ENCODE measurements around the gene KIZ. TPM values are rescaled to one million over a fixed set of nuclear protein-coding genes. Genes with fewer than 3 reads are reported as not detected.

Gene KIZ
- total RNA-seq, 1 donor = 40.5 TPM

GRCh38 chr20:21229163-21229562 lies 103.3 kb downstream of the KIZ start:
- H3K27ac ChIP-seq (ENCODE audit: low read depth, low read length) = no peak overlapping the region
- no peaks in the 10 kb centered on the region for H4K20me1 ChIP-seq (ENCODE audit: insufficient read depth, low read length)
- no peak overlapping the region for H3K4me2 ChIP-seq (ENCODE audit: insufficient read depth, low read length)
- no peaks in the 10 kb centered on the region for H3K79me2 ChIP-seq (ENCODE audit: insufficient read depth, low read length)
- H2AFZ ChIP-seq (ENCODE audit: low read length) = no peak overlapping the region
- H3K4me1 ChIP-seq (ENCODE audit: insufficient read depth, low read length) = peaks cover 6% of the 10 kb centered on the region
- H3K4me3 ChIP-seq (ENCODE audit: insufficient read depth, low read length) = no peak overlapping the region
- H3K36me3 ChIP-seq (ENCODE audit: insufficient read depth, low read length) = no peaks in the 10 kb centered on the region
- TF ChIP-seq CTCF (IDR thresholded peaks at IDR 0.05; ENCODE audit: extremely low read depth, low read depth, low read length) = no peak
- H3K27me3 ChIP-seq (ENCODE audit: insufficient read depth, low read length) = no peaks in the 10 kb centered on the region
- no peak for DNase-seq (ENCODE audit: insufficient read length, low spot score, missing footprints)
- H3K9me3 ChIP-seq (ENCODE audit: low read depth, low read length) = no peaks in the 10 kb centered on the region

- Histone ChIP-seq H2AFZ (ENCODE audit: low read length) (no peak overlapping the region), H3K27me3 (ENCODE audit: insufficient read depth, low read length) (no peaks in the 10 kb centered on the region), H4K20me1 (ENCODE audit: insufficient read depth, low read length) (no peaks in the 10 kb centered on the region), H3K36me3 (ENCODE audit: insufficient read depth, low read length) (no peaks in the 10 kb centered on the region), H3K9me3 (ENCODE audit: low read depth, low read length) (no peaks in the 10 kb centered on the region), H3K27ac (ENCODE audit: low read depth, low read length) (no peak overlapping the region), H3K4me2 (ENCODE audit: insufficient read depth, low read length) (no peak overlapping the region), H3K4me3 (ENCODE audit: insufficient read depth, low read length) (no peak overlapping the region), H3K4me1 (ENCODE audit: insufficient read depth, low read length) (peaks cover 6% of the 10 kb centered on the region), H3K79me2 (ENCODE audit: insufficient read depth, low read length) (no peaks in the 10 kb centered on the region)
- no peak for TF ChIP-seq CTCF (IDR thresholded peaks at IDR 0.05; ENCODE audit: extremely low read depth, low read depth, low read length)
- DNase-seq (ENCODE audit: insufficient read length, low spot score, missing footprints) = no peak
Observed at GRCh38 chr20:21230220-21230619, 104.3 kb downstream of the KIZ start.

- no peaks in the 10 kb centered on the region for H3K9me3 ChIP-seq (ENCODE audit: low read depth, low read length)
- no peaks in the 10 kb centered on the region for H3K79me2 ChIP-seq (ENCODE audit: insufficient read depth, low read length)
- no peak overlapping the region for H3K27ac ChIP-seq (ENCODE audit: low read depth, low read length)
- TF ChIP-seq CTCF (IDR thresholded peaks at IDR 0.05; ENCODE audit: extremely low read depth, low read depth, low read length) = no peak
- H4K20me1 ChIP-seq (ENCODE audit: insufficient read depth, low read length) = no peaks in the 10 kb centered on the region
- H3K4me2 ChIP-seq (ENCODE audit: insufficient read depth, low read length) = no peak overlapping the region
- H3K27me3 ChIP-seq (ENCODE audit: insufficient read depth, low read length) = no peaks in the 10 kb centered on the region
- no peaks in the 10 kb centered on the region for H3K36me3 ChIP-seq (ENCODE audit: insufficient read depth, low read length)
- H3K4me3 ChIP-seq (ENCODE audit: insufficient read depth, low read length) = no peak overlapping the region
- DNase-seq (ENCODE audit: insufficient read length, low spot score, missing footprints) = no peak
- peaks cover 7% of the 10 kb centered on the region for H3K4me1 ChIP-seq (ENCODE audit: insufficient read depth, low read length)
- H2AFZ ChIP-seq (ENCODE audit: low read length) = no peak overlapping the region
Observed at GRCh38 chr20:21230686-21231085, 104.8 kb downstream of the KIZ start.

GRCh38 chr20:21232546-21233280 lies 106.8 kb downstream of the KIZ start:
- Histone ChIP-seq H3K27ac (ENCODE audit: low read depth, low read length) (no peak overlapping the region), H3K4me2 (ENCODE audit: insufficient read depth, low read length) (no peak overlapping the region), H3K36me3 (ENCODE audit: insufficient read depth, low read length) (no peaks in the 10 kb centered on the region), H3K79me2 (ENCODE audit: insufficient read depth, low read length) (no peaks in the 10 kb centered on the region), H4K20me1 (ENCODE audit: insufficient read depth, low read length) (no peaks in the 10 kb centered on the region), H3K9me3 (ENCODE audit: low read depth, low read length) (no peaks in the 10 kb centered on the region), H2AFZ (ENCODE audit: low read length) (no peak overlapping the region), H3K4me1 (ENCODE audit: insufficient read depth, low read length) (peaks cover 10% of the 10 kb centered on the region), H3K27me3 (ENCODE audit: insufficient read depth, low read length) (no peaks in the 10 kb centered on the region), H3K4me3 (ENCODE audit: insufficient read depth, low read length) (no peak overlapping the region)
- TF ChIP-seq CTCF (IDR thresholded peaks at IDR 0.05; ENCODE audit: extremely low read depth, low read depth, low read length) = no peak
- no peak for DNase-seq (ENCODE audit: insufficient read length, low spot score, missing footprints)
